Measurements from ENCODE around the gene VRTN.
"Not testable (repeated sequence)": the region's sequence is repeated elsewhere in the genome, so short reads cannot be mapped to it uniquely, and the experiment has no call there.

VRTN gene, protein sequence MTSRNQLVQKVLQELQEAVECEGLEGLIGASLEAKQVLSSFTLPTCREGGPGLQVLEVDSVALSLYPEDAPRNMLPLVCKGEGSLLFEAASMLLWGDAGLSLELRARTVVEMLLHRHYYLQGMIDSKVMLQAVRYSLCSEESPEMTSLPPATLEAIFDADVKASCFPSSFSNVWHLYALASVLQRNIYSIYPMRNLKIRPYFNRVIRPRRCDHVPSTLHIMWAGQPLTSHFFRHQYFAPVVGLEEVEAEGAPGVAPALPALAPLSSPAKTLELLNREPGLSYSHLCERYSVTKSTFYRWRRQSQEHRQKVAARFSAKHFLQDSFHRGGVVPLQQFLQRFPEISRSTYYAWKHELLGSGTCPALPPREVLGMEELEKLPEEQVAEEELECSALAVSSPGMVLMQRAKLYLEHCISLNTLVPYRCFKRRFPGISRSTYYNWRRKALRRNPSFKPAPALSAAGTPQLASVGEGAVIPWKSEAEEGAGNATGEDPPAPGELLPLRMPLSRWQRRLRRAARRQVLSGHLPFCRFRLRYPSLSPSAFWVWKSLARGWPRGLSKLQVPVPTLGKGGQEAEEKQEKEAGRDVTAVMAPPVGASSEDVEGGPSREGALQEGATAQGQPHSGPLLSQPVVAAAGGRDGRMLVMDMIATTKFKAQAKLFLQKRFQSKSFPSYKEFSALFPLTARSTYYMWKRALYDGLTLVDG

DNA sequence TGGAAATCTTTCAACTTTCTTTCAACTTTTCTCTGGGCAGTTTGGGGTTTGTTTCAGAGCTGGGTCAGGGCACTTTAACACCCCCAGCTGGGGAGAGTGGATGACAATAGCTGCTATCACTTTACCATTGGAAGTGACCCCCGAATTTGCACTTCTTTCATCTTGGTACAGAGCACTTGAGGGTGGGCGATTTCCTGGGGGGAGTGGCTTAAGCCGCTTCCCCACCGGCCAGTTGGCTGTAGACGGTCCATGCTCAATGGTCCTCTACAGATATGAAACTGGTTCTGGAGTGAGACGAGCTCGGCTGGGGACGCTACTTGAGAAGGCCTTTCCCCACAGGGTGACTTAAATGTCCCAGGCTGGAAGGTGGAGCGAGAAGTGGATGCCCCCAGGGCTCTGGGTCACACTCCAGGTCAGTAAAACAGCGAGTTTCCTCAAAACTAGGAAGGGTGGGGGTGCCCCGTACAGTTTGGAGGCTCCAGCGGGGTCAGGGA, at the start of gene VRTN:
VRTN (plus strand) TSS at position 231 of the 494 bp plus-strand sequence. CDS start 8,313 bp downstream, outside the sequence.
- no peak for DNase-seq

DNA sequence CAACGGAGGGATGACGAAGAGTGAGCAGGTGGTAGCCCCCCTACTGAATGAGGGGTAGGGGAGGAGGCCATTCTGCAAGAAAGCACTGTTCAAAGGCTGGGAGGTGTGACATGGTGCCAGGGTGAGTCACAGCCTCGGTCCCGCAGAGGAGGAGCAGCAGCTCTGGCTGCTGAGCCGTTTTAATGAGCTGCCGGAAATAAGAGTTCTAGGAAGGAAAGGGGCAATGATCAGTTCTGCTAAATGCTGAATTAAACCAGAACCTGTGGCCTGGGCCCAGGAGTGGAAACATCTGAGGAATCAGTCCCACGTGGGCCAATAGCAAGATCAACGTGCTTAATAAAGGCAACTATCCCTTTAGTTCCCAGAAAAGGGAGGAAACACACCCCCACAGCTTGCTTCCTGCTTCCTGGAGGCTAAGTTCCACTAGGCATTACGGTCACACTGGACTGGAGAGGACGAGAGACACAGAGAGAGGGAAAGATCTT, 49.2 kb upstream of the VRTN start:
- peak in 8 of 51 donors; percentile 10 to 54 (median 28) for DNase-seq

DNA sequence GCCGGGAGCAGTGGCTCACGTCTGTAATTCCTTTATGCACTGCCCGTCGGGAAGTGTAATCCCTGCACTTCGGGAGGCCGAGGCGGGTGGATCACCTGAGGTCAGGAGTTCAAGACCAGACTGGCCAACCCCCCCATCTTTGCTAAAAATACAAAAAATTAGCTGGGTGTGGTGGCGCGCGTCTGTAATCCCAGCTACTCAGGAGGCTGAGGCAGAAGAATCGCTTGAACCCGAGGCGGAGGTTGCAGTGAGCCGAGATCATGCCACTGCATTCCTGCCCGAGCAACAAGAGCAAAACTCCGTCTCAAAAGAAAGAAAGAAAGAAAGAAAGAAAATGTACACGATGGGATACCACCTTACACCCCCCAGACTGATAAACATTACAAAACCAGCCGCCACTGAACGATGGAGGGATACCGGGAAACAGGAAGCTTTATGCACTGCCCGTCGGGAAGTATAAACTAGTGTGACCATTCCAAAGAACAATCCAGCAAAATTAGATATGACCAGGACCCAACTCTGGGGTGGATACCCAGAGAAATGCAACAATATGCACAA, 46.6 kb upstream of the VRTN start:
- peak in 7 of 51 donors; percentile 3 to 81 (median 19) for DNase-seq

DNA sequence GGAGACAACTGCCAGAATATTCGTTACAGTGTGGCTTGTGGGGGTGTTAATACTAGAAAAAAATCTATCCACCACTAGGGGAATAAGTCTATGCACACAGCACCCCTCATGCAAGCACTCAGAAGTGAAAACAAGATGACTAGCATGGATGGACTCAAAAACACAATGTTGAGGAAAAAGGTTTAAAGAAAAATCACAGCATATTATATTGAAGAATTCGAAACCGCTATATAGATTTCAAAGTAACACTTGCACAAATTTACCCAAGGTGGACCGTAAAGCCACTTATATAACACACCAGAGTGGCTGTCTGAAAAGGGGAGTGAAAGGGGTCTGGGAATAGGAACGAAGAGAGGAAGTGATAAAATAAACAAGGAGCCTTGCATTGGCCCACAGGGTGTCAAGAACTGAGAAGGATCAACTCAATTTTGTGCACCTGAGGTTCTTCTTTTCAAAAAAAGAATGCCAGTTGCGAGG, 46.1 kb upstream of the VRTN start:
- peak in 1 of 51 donors; percentile 81 for DNase-seq

DNA sequence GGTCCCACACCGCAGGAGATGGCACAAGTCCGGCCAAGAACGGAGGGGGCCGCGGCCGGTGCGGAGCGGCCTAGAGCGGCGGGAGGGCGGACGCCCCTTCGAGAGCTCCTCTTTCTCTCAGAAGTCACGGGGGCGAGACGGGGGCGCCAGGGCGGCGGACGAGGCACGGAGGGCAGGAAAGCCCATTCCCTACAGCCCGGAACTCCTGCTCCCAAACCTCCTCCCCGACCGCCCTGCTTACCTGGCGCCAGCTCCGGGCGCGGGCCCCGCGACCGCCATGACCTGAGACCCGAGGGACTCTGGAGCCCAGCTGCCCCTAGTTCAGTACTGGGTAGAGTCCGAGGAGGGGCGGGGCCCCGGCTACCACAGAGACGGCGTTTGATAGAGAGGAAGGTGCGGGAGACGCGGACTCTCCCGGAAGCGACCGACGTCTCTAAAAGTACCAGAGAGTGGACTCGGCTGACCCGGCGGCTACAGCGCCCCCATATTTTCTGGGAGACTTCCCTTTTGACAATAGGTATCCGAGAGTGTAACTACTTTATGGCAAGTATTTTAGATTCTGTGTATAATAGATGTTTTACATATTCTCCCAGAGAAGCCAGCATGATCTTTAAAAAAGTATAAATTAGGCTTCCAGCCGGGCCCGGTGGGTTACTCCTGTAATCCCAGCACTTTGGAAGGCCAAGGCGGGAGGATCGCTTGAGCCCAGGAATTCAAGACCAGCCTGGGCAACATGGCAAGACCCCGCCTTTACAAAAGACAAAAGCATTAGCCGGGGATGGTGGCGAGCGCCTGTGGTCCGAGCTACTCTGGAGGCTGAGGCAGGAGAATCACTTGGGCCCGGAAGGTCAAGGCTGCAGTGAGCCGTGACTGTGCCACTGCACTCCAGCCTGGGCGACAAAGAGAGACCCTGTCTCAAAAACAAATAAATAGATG, 45.4 kb upstream of the VRTN start, which contains the start of gene ABCD4:
ABCD4 (minus strand) TSS at position 301 of the 936 bp plus-strand sequence; CDS start at position 279, 22 bp downstream.
- DNase-seq: peak; percentile 35 to 97 (median 89)

DNA sequence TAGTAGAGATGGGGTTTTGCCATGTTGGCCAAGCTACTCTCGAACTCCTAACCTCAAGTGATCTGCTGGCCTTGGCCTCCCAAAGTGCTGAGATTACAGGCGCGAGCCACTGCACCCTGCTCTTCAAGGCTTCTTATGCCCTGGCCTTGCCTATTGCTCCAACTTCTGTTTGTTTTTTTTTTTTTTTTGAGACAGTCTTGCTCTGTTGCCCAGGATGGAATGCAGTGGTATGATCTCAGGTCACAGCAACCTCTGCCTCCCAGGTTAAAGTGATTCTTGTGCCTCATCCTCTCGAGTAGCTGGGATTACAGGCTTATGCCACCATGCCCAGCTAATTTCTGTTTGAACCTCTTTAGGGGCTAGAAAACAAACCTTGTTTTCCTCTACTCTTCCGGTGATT, 39.6 kb upstream of the VRTN start:
- no peak for DNase-seq

DNA sequence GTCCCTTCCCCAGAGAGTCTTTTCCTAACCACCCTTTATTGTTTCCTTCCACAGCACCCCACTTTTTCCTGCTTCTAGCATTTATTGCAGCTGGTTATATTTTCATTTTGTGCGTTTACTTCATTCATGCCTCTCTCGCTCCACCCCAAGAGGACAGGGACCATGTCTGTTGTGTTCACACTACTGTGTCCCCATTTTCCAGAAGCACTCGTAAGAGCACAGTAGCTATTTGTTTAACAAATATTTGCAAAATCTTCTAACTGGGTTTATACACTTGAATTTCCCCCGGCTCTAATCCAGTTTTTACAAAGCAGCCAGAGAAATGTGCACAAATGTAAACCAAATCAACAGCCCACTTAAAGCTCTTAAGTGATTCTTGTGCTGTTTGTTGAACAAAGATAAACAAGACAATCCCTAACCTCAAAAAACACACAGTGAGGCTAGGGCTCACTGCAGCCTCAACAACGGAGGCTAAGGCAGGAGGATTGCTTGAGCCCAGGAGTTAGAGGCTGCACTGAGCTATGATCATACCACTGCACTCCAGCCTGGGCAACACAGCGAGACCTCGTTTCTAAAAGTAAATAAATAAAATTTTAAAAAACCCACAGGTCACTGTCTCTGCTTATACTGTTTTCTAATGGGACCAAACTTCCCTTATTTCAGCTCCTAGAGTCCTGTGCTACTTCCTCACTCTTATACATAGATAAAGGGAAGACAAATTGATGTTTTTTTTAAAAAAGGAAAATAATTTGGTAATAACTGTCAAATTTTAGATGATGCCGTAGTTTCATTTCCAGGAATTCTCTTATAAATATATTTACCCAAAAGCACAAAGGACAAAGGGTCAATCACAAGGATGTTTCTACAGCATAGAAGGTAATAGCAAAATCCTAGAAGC, 38.9 kb upstream of the VRTN start:
- DNase-seq: no peak

DNA sequence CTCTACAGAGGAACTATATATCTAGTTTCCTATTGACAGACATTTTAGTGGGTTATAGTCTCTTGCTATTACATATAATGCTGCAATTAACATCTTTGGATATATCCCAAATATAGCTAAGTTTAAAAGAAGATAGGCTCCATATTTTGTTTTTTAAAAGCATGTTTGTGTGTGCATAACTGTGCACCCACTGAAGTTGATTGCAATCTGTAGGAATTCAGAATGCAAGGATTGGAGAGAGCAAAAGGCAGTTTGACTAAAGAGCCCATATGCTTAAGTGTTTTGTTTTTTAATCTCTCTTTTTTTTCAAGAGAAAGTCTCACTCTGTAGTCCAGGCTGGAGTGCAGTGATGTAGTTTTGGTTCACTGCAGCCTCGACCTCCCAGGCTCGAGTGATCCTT, 36.1 kb upstream of the VRTN start:
- no peak for DNase-seq

DNA sequence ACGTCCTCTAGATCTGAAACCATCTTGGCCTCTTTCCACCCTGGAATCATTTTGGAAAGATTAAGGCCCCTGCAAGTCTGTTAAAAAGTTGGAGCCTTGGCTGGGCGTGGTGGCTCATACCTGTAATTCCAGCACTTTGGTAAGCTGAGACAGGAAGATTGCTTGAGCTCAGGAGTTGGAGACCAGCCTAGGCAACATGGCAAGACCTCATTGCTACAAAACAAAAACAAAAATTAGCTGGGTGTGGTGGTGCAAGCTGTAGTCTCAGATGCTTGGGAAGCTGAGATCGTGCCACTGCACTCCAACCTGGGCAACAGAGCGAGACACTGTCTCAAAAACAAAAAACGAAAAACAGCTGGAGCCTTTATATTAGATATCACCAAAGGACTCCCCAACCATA, 34.7 kb upstream of the VRTN start:
- no peak for DNase-seq

DNA sequence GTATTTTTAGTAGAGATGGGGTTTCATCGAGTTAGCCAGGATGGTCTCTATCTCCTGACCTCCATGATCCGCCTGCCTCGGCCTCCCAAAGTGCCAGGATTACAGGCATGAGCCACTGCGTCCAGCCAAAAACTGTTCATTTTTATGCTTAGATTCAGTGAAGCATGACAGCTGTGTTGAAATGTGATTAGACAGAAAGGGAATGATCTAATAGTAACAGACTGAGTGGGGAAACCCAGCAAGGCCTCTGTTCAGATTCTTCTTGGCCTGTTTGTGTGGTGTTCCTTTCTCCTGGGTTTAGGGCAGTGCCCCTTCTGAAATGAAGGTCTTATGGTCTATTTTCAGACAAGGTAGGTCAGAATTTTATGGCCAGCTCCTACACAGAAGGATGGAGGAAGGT, 33.7 kb upstream of the VRTN start:
- DNase-seq: no peak

DNA sequence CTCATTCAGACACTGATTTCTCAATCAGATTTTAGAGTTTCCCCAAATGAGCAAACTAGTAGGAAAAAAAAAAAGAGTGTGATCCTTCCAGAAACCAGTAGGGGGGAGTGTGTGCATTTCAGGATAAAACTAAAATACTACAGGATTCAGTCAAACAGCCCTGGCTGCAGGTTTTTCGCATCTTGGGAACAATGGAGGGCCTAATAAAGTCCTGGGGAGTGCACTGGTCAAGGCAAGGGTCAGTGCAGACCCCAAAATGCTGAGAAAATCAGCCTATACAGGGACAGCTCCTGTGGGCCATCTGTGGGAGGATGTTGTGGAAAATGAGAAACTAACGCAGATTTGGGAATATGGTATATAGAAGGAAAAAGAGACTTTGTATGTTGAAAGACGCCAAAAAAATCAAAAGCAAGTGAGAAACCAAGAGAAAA, 23.3 kb upstream of the VRTN start:
- DNase-seq: no peak

DNA sequence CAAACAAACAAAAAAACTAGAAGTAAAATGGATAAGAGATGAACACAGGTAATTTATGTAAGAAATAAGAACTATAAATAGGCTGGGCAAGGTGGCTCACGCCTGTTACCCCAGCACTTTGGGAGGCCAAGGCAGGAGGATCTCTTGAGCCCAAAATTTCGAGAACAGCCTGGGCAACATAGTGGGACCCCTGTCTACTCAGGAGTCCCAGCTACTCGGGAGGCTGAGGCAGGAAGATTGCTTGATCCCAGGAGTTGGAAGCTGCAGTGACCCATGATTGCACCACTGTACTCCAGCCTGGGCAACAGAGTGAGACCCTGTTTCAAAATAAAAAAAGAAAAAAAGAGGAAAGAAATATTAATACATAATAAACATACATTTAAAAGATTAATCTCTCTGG, 22.8 kb upstream of the VRTN start:
- DNase-seq: no peak

DNA sequence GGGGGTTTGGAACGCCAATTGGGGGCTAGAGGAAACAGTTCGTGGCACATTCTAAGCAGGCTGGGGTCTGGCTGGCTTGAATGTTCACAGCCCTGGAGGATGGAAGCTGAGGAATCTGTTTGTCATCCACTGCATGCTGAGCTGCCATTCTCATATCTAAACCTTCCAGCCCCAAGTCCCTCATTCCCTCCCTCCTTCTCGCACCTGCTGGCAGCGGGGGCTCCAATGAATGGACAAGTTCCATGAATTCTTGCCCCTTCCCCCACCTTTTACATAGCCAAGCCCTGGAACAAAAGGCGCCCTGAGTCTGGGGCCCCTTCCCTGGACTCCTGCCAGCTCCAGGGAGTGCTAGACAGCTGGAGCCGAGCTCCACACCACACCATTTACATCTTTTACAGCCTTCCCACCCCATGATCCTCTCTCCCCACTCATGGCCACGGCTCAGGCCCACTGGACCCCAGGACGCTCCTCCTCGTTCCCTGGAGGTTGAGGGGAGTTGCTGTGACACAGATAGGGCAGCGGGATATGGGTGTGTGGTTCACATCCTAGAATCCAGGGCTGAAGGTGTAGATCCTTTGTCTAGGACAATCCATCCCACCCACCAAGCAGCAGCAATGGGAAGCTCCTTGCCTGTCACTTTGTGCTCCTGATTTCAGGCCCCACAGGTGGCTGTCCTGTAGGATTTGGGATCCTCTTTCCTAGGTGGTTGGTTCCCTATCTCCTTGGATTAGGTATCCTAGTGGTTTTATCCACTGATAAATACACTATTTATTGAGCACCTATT, 21.7 kb upstream of the VRTN start:
- no peak for DNase-seq

DNA sequence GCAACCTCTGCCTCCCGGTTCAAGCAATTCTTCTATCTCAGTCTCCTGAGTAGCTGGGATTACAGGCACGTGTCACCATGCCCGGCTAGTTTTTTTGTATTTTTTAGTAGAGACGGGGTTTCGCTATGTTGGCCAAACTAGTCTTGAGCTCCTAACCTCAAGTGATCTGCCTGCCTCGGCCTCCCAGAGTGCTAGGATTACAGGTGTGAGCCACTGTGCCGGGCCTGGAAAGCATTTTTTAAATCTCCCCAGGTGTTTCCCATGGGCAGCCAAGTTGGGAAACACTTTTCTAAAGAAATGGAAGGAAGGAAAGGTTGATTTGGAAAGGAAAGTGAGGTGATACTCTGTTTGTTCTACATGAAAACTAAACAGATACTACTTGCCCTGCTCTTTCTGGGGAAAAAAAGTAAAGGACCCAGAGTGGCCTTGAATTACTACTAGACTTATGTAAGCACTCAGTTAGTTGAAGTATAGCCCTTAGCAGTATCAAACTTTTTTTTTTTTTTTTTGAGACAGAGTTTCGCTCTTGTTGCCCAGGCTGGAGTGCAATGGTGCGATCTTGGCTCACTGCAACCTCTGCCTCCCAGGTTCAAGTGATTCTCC, 18.2 kb upstream of the VRTN start:
- DNase-seq: not testable (repeated sequence)

DNA sequence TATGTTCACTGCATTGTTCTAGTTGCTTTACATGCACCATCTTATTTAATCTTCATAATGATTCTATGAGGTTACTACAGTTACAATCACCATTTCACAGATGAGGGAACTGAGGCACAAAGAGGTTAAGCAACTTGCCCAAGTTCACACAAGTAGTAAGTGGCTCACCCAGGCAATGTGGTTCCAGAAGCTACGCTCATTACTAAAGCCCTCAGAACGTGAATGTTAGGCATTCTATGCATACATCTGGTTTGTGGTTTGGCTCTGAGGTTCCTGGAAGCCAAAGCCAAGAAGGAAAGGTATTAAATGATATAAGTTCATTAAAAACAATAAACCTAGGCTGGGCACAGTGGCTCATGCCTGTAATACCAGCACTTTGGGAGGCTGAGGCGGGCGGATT, 14.4 kb upstream of the VRTN start:
- no peak for DNase-seq

DNA sequence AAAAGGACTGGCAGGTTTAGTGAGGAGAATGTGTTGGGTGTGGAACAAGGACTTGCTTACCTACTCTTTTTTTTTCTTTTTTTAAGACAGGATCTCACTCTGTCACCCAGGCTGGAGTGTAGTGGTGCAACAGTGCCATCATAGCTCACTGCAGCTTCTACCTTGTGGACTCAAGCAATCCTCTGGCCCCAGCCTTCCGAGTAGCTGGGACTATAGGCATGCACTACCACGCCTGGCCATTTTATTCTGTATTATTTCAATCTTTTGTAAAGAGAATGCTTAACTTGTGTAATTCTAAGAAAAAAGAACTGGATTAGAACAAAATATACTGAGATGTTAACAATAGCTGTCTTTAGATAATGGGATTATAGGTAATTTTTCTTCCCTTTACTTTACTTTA, 1.9 kb upstream of the VRTN start:
- DNase-seq: no peak

DNA sequence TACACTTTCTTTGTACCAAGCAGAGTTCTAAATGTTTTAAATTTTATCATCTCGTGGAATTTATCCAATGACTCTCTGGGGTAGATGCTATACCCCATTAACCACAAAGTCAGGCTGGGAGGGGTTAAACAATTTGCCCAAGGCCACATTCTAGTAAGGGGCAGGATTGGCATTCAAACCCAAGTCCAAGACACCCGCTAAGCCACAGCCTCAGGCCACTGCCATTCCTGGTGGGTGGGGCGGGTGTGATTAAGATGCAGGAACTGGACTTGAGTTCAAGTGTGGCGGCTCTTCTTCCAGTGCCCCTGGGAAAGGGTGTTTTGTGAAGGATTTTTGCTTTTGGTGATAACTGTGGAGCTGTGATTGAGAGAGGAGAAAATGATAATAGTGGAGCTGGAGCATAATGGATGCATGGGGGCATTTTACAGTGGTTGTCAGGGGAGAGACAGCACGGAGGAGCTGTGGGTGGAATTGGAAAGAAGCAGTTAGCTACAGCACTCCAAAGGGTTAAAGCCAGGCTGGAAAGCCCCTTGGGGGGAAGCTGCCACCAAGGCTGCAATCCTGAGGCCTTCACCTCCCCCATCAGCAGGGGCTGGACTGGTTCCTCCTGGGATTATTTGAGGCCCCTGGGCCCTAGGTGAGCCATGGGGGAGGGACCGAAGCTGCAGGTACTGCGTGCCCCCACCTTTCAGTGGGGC, 1.0 kb upstream of the VRTN start:
- no peak for DNase-seq

DNA sequence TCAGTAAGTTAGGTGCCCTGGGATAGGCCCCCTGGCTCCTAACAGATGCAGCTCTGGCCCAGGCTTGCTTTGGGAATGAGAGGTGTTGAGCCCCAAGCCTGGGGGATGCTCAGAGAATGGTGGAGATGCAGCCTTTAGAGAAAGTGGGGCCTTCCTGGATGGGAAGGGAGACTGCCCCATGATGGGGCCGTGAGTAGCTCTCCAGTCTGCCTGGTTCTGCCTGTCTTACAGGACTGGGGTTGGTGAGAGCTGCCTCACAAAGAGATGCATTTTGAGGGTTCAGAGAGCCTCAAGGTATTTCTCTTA, 523 bp upstream of the VRTN start:
- DNase-seq: no peak

Measured in hypothalamus (tissue), 51 donors.